Heart left ventricle (tissue), 16 donors: ENCODE data around the gene VAC14. TPM values are rescaled to one million over a fixed set of nuclear protein-coding genes. Genes with fewer than 3 reads are reported as not detected.

Experiments
- ATAC-seq, 4 donors: fragments of 200-7000 bp; cut with Tn5 transposase; one replicate each; pipeline ENCODE4 v1.9.1; 2020 to 2022; ENCODE audit warnings: moderate library complexity in 4 of 4, mild to moderate bottlenecking in 3 of 4, moderate number of reproducible peaks in 1 of 4
- DNase-seq, 5 donors: peaks; one replicate each; pipeline ENCODE4 v3.0.0-alpha.2; 2020
- H3K27ac ChIP-seq, 12 donors: fragments of 200-600 bp; sonication (generic) in 4 of 12; one replicate each; pipeline versions ENCODE4 v1.5.0 to v1.8.0; 2016 to 2022; ENCODE audit warnings: mild to moderate bottlenecking in 2 of 12
- H3K27me3 ChIP-seq, 9 donors: fragments of 200-600 bp; sonication (generic) in 2 of 9; one replicate each; pipeline versions ENCODE4 v1.5.1 to v1.8.0; 2016 to 2022; ENCODE audit warnings: mild to moderate bottlenecking in 3 of 9
- H3K36me3 ChIP-seq, 9 donors: fragments of 200-600 bp; sonication (generic) in 2 of 9; one replicate each; pipeline versions ENCODE4 v1.5.0 to v1.8.0; 2018 to 2022; ENCODE audit warnings: mild to moderate bottlenecking in 2 of 9
- H3K4me1 ChIP-seq, 12 donors: fragments of 200-600 bp; sonication (generic) in 4 of 12; one replicate each; pipeline versions ENCODE4 v1.5.0 to v1.8.0; 2016 to 2022; ENCODE audit warnings: mild to moderate bottlenecking in 3 of 12
- H3K4me3 ChIP-seq, 12 donors: fragments of 200-600 bp; sonication (generic) in 4 of 12; one replicate each; pipeline versions ENCODE4 v1.5.0 to v1.8.0; 2017 to 2022; ENCODE audit warnings: mild to moderate bottlenecking in 9 of 12, moderate library complexity in 4 of 12
- H3K9me3 ChIP-seq, 12 donors: fragments of 200-600 bp; sonication (generic) in 4 of 12; one replicate each; pipeline versions ENCODE4 v1.5.0 to v1.8.0; 2016 to 2022; ENCODE audit warnings: mild to moderate bottlenecking in 1 of 12
- POLR2A ChIP-seq, 2 donors: fragments of 450-650 bp; IDR thresholded peaks; one replicate each; pipeline ENCODE4 v1.6.1; 2017; ENCODE audit warnings: antibody characterized with exemption in 2 of 2, mild to moderate bottlenecking in 2 of 2, moderate library complexity in 2 of 2
- WGBS, 4 donors: extraction: QIAGEN DNeasy Blood & Tissue Kit in 2 of 4; methylation state at CpG; one replicate each; pipeline versions ENCODE4 v1.1.5 to v1.1.7; 2013 to 2018; 5-methylcytosine and 5-hydroxymethylcytosine counted together
- intact Hi-C, 10 donors: fragments of 100-400 bp; cut with DNase I; formaldehyde crosslinking; loops; one replicate each; pipeline versions ENCODE4 v1.11.1 to v1.14.2; 2022
- polyA plus RNA-seq, 2 donors: library from polyadenylated mRNA; stranded (reverse); fragments of 200-250 nt; gene quantifications; one replicate each; pipeline ENCODE4 v1.2.3, GENCODE V29; 2013
- total RNA-seq, 9 donors: library from RNA; depleted of rRNA in 2 of 9; stranded (reverse); fragments of >200 nt in 2 of 9; fragmentation: NEBNext Ultra II Directional in 3 of 9; extraction: Animal tissue kit (Norgen Biotek cat#: 25700) in 3 of 9; gene quantifications; one replicate each; pipeline versions ENCODE4 v1.1.0 to v1.2.4, GENCODE V29; 2016 to 2023
- TF ChIP-seq, protein P1 (sequence below), 12 donors: fragments of 200-600 bp; sonication (generic) in 4 of 12; IDR thresholded peaks; one replicate each; pipeline versions ENCODE4 v1.5.0 to v1.8.0; 2018 to 2022; ENCODE audit warnings: antibody characterized with exemption in 12 of 12, mild to moderate bottlenecking in 5 of 12
- donor health status: ischemic (EF 13 %, LVEDD 7.1; RV severe dilation, severe dysfunction).
- donor health status: healthy with polysubstance abuse.
- donor health status: DM: no; HTN: yes; CAD: no.
- donor health status: DM: no; HTN: no; CAD: no.
- donor health status: ischemic (EF 25% LVEDD 6.9; RV normal size, moderate dysfunction).
- donor health status: ischemic (EF 25% LVEDD 5.7; RV mildly dilated, moderate dysfunction).
- donor health status: healthy.
- donor health status: DM: yes; HTN: yes; CAD: no.
- donor health status: ischemic (EF 35%, LVEDD 5.7; RV mildly dilated, moderate dysfunction).
- donor health status: nonischemic (EF 11% LVEDD 7.7; RV severe dilation, severe dysfunction).
- donor health status: DM: yes; HTN: yes; CAD: no.
- donor health status: PGD.
- donor health status: ischemic (EF 29% LVEDD 5.4; RV normal size, mild dysfunction).
- donor health status: nonischemic (EF 23%, LVEDD 6.1; RV moderate dilation, normal function).

The VAC14 gene
- total and polyA plus RNA-seq, 11 donors = 13.9 to 48.0 (median 26.1) TPM

DNA sequence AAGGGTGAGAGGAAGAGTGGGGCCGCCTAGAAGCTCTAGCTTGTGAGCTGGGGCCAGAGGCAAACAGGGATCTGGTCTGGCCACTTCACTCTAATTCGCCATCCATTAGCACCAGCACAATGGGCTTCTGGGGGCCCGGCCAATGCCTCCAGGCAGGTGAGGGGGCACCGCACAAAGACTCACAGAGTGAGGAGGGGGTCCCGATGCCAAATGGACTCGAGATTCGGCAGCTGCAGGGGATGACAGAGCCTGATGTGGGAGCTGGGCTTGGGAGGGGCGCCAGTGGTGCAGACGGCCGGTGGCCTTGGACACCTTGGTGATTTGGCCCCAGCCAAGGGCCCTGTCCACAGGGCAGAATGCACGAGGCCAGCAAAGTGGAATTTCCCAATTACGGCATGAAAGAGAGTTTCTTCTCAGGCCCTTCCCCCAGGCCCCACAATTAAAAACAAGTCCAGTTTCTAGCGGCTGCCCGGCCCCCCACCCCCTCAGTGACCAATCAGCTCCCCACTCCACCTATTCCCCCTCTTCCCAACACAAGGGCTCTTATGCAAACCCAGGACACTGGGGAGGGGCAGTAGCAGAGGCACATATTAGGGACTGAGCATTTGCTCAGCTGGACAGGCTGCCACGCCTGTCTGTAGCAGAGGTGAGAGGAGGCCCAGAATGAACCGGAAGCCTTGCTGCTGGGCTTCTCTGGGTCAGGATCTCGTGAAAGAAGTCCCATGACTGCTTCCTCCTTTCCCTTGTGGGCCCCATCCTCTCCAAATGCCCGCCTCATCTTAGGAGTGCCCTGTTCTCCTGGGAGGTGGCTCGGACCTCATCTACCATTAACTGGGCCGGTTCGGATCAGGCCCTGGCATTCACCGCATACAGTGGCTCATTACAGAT is 75.7 kb downstream of the VAC14 start:
- Histone ChIP-seq H3K27me3 (no peaks in the 10 kb centered on the region), H3K36me3 (peaks cover 0 to 42% (median 0%) of the 10 kb centered on the region in 9 donors), H3K9me3 (no peaks in the 10 kb centered on the region), H3K4me1 (peaks cover 0 to 41% (median 32%) of the 10 kb centered on the region in 12 donors), H3K27ac (peak overlapping the region; percentile 81 to 97 (median 90)), H3K4me3 (no peak overlapping the region)
- WGBS, 4 donors = 62 to 71% (median 67%) methylated on average over 18 to 22 of the region's 22 CpGs
- ATAC-seq (peak; percentile 32 to 74 (median 66)), DNase-seq (peak in 2 of 5 donors; percentile 46 to 69)
- TF ChIP-seq, protein P1, sequence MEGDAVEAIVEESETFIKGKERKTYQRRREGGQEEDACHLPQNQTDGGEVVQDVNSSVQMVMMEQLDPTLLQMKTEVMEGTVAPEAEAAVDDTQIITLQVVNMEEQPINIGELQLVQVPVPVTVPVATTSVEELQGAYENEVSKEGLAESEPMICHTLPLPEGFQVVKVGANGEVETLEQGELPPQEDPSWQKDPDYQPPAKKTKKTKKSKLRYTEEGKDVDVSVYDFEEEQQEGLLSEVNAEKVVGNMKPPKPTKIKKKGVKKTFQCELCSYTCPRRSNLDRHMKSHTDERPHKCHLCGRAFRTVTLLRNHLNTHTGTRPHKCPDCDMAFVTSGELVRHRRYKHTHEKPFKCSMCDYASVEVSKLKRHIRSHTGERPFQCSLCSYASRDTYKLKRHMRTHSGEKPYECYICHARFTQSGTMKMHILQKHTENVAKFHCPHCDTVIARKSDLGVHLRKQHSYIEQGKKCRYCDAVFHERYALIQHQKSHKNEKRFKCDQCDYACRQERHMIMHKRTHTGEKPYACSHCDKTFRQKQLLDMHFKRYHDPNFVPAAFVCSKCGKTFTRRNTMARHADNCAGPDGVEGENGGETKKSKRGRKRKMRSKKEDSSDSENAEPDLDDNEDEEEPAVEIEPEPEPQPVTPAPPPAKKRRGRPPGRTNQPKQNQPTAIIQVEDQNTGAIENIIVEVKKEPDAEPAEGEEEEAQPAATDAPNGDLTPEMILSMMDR (IDR thresholded peaks at IDR 0.05) = no peak
- no peak for TF ChIP-seq POLR2A (IDR thresholded peaks at IDR 0.05)
- intact Hi-C loops = no loop called here

GRCh38 chr16:70724146-70725023 is 76.6 kb downstream of the VAC14 start:
- no peaks in the 10 kb centered on the region for H3K27me3 ChIP-seq
- intact Hi-C loops = no loop called here
- H3K4me1 ChIP-seq = peaks cover 0 to 36% (median 30%) of the 10 kb centered on the region in 12 donors
- DNase-seq = no peak
- peaks cover 0 to 6% (median 0%) of the 10 kb centered on the region in 12 donors for H3K9me3 ChIP-seq
- no peak overlapping the region for H3K4me3 ChIP-seq
- H3K27ac ChIP-seq = peak overlapping the region in 11 of 12 donors; percentile 81 to 97 (median 90)
- ATAC-seq = no peak
- 83 to 93% (median 89%) methylated on average over 15 of the region's 15 CpGs for WGBS, 4 donors
- TF ChIP-seq, protein P1 (IDR thresholded peaks at IDR 0.05) = no peak
- TF ChIP-seq POLR2A (IDR thresholded peaks at IDR 0.05) = no peak
- peaks cover 0 to 42% (median 0%) of the 10 kb centered on the region in 9 donors for H3K36me3 ChIP-seq

DNA sequence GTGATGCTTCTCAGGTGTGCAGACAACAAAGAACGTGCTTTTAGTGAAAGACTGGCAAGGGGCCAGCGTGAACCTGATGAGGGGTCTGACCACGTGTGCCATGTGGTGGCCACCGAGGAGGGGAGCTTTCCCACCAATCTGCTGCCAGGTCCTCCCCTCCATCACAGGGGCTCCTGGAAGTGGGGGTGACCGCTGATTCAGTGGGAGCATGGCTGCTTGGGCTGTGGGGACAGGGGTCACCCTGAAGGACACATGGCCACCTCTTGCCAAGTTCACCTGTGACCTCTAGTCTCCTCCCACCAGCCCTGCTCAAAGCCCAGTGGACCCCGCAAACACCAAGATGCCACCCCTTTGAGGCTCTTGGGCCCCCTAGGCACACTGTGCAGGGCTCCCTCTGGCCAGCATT is 77.2 kb downstream of the VAC14 start:
- no peak overlapping the region for H3K27ac ChIP-seq

More for the DNA sequence above, 77.2 kb downstream of the VAC14 start:
- WGBS, 4 donors = 85 to 96% (median 91%) methylated on average over 5 to 6 of the region's 6 CpGs
- Histone ChIP-seq H3K4me3 (no peak overlapping the region), H3K9me3 (peaks cover 0 to 6% (median 0%) of the 10 kb centered on the region in 12 donors), H3K27me3 (no peaks in the 10 kb centered on the region), H3K4me1 (peaks cover 0 to 36% (median 30%) of the 10 kb centered on the region in 12 donors), H3K36me3 (peaks cover 0 to 46% (median 0%) of the 10 kb centered on the region in 9 donors)
- DNase-seq = no peak
- no peak for TF ChIP-seq POLR2A (IDR thresholded peaks at IDR 0.05)
- TF ChIP-seq, protein P1 (IDR thresholded peaks at IDR 0.05) = no peak
- intact Hi-C loops = no loop called here
- no peak for ATAC-seq
